ENCODE measurements around the gene TMCO1. TPM values are rescaled to one million over a fixed set of nuclear protein-coding genes. Genes with fewer than 3 reads are reported as not detected.

Gene TMCO1
- total and polyA plus RNA-seq, 2 of the 13 experiments (the other 11 are each of a cell fraction or from before 2014, with no cell fraction given): 106 to 119 TPM

DNA sequence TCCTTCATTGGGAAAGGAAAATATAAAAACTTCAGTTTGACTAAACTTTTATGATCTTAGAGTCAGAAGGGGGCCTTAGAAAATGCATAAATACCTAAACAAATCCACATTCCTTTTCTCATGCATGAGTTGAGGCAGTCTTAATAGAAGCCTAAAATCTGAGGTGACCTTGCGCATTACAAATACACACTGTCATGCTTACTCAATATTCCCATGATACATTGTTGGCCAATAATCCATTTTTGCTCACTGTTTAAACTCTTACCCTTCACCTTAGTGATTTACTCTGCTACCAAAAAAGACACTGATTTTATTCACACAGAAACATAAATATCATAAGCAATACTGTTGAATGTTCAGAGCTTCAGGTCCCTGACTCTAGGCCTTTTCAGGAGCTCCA lies 19.1 kb upstream of the TMCO1 start (continued):
- TF ChIP-seq, protein P1, sequence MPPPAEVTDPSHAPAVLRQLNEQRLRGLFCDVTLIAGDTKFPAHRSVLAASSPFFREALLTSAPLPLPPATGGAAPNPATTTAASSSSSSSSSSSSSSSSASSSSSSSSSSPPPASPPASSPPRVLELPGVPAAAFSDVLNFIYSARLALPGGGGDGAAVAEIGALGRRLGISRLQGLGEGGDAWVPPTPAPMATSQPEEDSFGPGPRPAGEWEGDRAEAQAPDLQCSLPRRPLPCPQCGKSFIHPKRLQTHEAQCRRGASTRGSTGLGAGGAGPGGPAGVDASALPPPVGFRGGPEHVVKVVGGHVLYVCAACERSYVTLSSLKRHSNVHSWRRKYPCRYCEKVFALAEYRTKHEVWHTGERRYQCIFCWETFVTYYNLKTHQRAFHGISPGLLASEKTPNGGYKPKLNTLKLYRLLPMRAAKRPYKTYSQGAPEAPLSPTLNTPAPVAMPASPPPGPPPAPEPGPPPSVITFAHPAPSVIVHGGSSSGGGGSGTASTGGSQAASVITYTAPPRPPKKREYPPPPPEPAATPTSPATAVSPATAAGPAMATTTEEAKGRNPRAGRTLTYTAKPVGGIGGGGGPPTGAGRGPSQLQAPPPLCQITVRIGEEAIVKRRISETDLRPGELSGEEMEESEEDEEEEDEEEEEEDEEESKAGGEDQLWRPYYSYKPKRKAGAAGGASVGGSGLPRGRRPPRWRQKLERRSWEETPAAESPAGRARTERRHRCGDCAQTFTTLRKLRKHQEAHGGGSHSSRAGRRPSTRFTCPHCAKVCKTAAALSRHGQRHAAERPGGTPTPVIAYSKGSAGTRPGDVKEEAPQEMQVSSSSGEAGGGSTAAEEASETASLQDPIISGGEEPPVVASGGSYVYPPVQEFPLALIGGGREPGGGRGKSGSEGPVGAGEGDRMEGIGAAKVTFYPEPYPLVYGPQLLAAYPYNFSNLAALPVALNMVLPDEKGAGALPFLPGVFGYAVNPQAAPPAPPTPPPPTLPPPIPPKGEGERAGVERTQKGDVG (CRISPR knock-in tag; IDR thresholded peaks at IDR 0.05; ENCODE audit: borderline replicate concordance): no peak
- TF ChIP-seq ERF (CRISPR knock-in tag; IDR thresholded peaks at IDR 0.05) (no peak), ARNT2 (CRISPR knock-in tag; IDR thresholded peaks at IDR 0.05; ENCODE audit: low read depth) (no peak), HOXD1 (CRISPR knock-in tag; IDR thresholded peaks at IDR 0.05) (no peak), ZSCAN22 (CRISPR knock-in tag; IDR thresholded peaks at IDR 0.05) (no peak)
- TF ChIP-seq, protein P2, sequence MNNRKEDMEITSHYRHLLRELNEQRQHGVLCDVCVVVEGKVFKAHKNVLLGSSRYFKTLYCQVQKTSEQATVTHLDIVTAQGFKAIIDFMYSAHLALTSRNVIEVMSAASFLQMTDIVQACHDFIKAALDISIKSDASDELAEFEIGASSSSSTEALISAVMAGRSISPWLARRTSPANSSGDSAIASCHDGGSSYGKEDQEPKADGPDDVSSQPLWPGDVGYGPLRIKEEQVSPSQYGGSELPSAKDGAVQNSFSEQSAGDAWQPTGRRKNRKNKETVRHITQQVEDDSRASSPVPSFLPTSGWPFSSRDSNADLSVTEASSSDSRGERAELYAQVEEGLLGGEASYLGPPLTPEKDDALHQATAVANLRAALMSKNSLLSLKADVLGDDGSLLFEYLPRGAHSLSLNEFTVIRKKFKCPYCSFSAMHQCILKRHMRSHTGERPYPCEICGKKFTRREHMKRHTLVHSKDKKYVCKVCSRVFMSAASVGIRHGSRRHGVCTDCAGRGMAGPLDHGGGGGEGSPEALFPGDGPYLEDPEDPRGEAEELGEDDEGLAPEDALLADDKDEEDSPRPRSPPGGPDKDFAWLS (CRISPR knock-in tag; IDR thresholded peaks at IDR 0.05; ENCODE audit: borderline replicate concordance): no peak
- TF ChIP-seq, protein P3, sequence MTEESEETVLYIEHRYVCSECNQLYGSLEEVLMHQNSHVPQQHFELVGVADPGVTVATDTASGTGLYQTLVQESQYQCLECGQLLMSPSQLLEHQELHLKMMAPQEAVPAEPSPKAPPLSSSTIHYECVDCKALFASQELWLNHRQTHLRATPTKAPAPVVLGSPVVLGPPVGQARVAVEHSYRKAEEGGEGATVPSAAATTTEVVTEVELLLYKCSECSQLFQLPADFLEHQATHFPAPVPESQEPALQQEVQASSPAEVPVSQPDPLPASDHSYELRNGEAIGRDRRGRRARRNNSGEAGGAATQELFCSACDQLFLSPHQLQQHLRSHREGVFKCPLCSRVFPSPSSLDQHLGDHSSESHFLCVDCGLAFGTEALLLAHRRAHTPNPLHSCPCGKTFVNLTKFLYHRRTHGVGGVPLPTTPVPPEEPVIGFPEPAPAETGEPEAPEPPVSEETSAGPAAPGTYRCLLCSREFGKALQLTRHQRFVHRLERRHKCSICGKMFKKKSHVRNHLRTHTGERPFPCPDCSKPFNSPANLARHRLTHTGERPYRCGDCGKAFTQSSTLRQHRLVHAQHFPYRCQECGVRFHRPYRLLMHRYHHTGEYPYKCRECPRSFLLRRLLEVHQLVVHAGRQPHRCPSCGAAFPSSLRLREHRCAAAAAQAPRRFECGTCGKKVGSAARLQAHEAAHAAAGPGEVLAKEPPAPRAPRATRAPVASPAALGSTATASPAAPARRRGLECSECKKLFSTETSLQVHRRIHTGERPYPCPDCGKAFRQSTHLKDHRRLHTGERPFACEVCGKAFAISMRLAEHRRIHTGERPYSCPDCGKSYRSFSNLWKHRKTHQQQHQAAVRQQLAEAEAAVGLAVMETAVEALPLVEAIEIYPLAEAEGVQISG (CRISPR knock-in tag; IDR thresholded peaks at IDR 0.05): no peak

Data from HepG2 (cell line).